ENCODE data around the gene PRKAG3. TPM values are rescaled to one million over a fixed set of nuclear protein-coding genes. Genes with fewer than 3 reads are reported as not detected.

PRKAG3 gene
- polyA plus RNA-seq, 1 of the 3 experiments (the other 2 are of a cell fraction), result not detected

DNA sequence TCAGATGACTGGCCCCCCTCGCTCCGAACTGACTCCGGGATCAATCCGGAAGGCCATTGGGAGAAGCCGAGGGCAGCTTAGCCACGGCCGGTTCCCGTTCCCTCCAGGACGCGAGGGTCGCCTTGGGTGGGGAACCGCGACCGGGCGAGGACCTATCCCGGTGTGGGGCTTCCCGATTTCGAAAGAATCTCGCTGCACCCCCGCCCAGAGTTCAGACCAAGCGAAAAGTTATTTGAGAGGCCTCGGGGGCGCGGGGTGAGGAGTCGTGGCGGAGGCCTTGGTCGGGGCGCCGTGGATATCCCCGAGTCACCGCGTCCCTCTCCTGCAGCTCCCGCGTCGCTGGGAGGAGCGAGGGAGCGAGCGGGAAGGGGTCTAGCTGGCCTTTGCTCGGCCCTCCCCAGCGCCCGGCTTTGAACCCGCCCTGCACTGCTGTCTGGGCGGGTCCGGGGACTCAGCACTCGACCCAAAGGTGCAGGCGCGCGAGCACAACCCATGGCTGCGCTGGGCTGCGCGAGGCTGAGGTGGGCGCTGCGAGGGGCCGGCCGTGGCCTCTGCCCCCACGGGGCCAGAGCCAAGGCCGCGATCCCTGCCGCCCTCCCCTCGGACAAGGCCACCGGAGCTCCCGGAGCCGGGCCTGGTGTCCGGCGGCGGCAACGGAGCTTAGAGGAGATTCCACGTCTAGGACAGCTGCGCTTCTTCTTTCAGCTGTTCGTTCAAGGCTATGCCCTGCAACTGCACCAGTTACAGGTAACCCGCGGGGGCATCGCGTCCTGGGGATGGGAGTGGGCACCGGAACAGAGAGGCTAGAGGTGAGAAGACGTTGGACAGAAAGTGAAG is 49.7 kb downstream of the PRKAG3 start, which contains the start of gene CYP27A1:
TSS of gene CYP27A1 (plus strand) at position 457 of the 837 bp plus-strand sequence. CDS start at position 493, 36 bp downstream.
- no peaks in the 10 kb centered on the region for H4K20me1 ChIP-seq (ENCODE audit: insufficient read depth)
- no peak within 1 kb of the TSS for H3K4me3 ChIP-seq (ENCODE audit: low read depth in 2 of 2, low read length in 1 of 2)
- H3F3A ChIP-seq (replicated peaks; ENCODE audit: insufficient read depth), result no peaks in the 10 kb centered on the region
- no peaks in the 10 kb centered on the region for H3K9me2 ChIP-seq
- no peak within 1 kb of the TSS for H3K4me2 ChIP-seq
- DNase-seq, result peak; percentile 37
- no peak within 1 kb of the TSS for H2AFZ ChIP-seq (ENCODE audit: low read depth)
- no peaks in the 10 kb centered on the region; a peak in 1 of 4 replicates for H3K4me1 ChIP-seq (ENCODE audit: control insufficient read depth in 1 of 2, insufficient read depth in 2 of 2, low read depth in 1 of 2, low read length in 1 of 2)
- no peaks in the 10 kb centered on the region for H3K36me3 ChIP-seq (replicated peaks in 1 of 2; ENCODE audit: control insufficient read depth in 1 of 2, insufficient read depth in 2 of 2, low read length in 1 of 2)
- CTCF ChIA-PET, result no interaction called here
- H3K27me3 ChIP-seq (ENCODE audit: insufficient read depth), result no peaks in the 10 kb centered on the region
- no peak within 1 kb of the TSS for H3K9ac ChIP-seq
- no peak within 1 kb of the TSS for H3K27ac ChIP-seq (ENCODE audit: low read depth in 2 of 2, low read length in 1 of 2)
- 75% methylated on average over 34 of the region's 76 CpGs for WGBS (ENCODE audit: low lambda C conversion rate)
- no peak for TF ChIP-seq JUND (IDR thresholded peaks at IDR 0.05)
- no peak for TF ChIP-seq FOXJ3 (CRISPR knock-in tag; IDR thresholded peaks at IDR 0.05)
- TF ChIP-seq, protein P1, sequence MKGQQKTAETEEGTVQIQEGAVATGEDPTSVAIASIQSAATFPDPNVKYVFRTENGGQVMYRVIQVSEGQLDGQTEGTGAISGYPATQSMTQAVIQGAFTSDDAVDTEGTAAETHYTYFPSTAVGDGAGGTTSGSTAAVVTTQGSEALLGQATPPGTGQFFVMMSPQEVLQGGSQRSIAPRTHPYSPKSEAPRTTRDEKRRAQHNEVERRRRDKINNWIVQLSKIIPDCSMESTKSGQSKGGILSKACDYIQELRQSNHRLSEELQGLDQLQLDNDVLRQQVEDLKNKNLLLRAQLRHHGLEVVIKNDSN (IDR thresholded peaks at IDR 0.05; ENCODE audit: borderline replicate concordance, low read depth), result no peak
- no peak for TF ChIP-seq GATA2 (CRISPR knock-in tag; IDR thresholded peaks at IDR 0.05)
- H3K9me3 ChIP-seq, result no peaks in the 10 kb centered on the region
- POLR2A ChIA-PET, result no interaction called here
- H3K79me2 ChIP-seq (ENCODE audit: insufficient read depth), result no peaks in the 10 kb centered on the region

DNA sequence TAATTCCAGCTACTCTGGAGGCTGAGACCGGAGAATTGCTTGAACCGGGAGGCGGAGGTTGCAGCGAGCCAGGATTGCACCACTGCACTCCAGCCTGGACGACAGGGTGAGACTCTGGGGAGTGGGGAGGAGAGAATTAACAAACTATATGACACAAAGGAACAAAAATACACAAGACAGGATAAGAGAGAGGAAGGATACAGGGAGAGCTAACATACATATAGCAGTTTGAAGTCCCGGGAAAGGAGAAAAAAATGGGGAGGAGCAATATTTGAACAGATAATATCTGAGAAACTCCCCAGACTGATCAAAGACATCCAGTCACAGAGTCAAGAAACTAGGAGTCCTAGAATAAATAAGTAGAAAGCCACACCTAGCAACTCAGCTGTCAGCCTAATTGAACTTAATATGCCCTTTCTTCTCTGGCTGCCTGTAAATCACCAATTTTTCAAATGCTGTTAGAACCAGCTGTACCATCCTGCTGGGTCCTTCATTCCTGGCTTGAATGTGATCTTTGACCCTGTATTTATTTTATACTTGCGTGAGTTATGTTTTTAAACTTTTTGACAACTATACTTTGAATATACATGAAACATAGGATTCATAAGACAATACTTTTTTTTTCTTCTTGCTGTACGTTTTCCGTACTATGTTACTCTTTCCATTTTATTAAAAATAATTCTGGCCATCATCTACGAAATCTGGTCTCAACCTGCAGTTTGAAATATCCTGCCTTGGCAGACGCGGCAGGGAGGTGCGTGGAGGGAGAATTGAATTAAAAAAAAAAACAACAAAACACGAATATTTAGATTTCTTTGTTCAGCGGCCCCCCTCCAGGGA is 50.5 kb downstream of the PRKAG3 start:
- H4K20me1 ChIP-seq (ENCODE audit: insufficient read depth), result no peaks in the 10 kb centered on the region
- H3K4me3 ChIP-seq (ENCODE audit: low read depth in 2 of 2, low read length in 1 of 2), result no peak overlapping the region
- no peak overlapping the region for H2AFZ ChIP-seq (ENCODE audit: low read depth)
- DNase-seq, result no peak
- no peak overlapping the region for H3K27ac ChIP-seq (ENCODE audit: low read depth in 2 of 2, low read length in 1 of 2)
- ChIA-PET POLR2A (no interaction called here), CTCF (no interaction called here)
- no peaks in the 10 kb centered on the region for H3F3A ChIP-seq (replicated peaks; ENCODE audit: insufficient read depth)
- H3K4me1 ChIP-seq (ENCODE audit: control insufficient read depth in 1 of 2, insufficient read depth in 2 of 2, low read depth in 1 of 2, low read length in 1 of 2), result no peaks in the 10 kb centered on the region; a peak in 1 of 4 replicates
- H3K9ac ChIP-seq, result no peak overlapping the region
- TF ChIP-seq NRF1 (IDR thresholded peaks at IDR 0.05; ENCODE audit: low read depth, low read length), result no peak
- TF ChIP-seq MAX (IDR thresholded peaks at IDR 0.05; ENCODE audit: low read depth), result no peak
- TF ChIP-seq REST (IDR thresholded peaks at IDR 0.05; ENCODE audit: low read depth, low read length), result no peak
- TF ChIP-seq, protein P2, sequence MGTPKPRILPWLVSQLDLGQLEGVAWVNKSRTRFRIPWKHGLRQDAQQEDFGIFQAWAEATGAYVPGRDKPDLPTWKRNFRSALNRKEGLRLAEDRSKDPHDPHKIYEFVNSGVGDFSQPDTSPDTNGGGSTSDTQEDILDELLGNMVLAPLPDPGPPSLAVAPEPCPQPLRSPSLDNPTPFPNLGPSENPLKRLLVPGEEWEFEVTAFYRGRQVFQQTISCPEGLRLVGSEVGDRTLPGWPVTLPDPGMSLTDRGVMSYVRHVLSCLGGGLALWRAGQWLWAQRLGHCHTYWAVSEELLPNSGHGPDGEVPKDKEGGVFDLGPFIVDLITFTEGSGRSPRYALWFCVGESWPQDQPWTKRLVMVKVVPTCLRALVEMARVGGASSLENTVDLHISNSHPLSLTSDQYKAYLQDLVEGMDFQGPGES (IDR thresholded peaks at IDR 0.05; ENCODE audit: low read depth, low read length), result no peak
- TF ChIP-seq JUND (IDR thresholded peaks at IDR 0.05), result no peak
- no peak for TF ChIP-seq GATA2 (CRISPR knock-in tag; IDR thresholded peaks at IDR 0.05)
- TF ChIP-seq RFX5 (IDR thresholded peaks at IDR 0.05; ENCODE audit: low read length), result no peak
- no peak for TF ChIP-seq RCOR1 (IDR thresholded peaks at IDR 0.05; ENCODE audit: low read length)
- TF ChIP-seq, protein P3, sequence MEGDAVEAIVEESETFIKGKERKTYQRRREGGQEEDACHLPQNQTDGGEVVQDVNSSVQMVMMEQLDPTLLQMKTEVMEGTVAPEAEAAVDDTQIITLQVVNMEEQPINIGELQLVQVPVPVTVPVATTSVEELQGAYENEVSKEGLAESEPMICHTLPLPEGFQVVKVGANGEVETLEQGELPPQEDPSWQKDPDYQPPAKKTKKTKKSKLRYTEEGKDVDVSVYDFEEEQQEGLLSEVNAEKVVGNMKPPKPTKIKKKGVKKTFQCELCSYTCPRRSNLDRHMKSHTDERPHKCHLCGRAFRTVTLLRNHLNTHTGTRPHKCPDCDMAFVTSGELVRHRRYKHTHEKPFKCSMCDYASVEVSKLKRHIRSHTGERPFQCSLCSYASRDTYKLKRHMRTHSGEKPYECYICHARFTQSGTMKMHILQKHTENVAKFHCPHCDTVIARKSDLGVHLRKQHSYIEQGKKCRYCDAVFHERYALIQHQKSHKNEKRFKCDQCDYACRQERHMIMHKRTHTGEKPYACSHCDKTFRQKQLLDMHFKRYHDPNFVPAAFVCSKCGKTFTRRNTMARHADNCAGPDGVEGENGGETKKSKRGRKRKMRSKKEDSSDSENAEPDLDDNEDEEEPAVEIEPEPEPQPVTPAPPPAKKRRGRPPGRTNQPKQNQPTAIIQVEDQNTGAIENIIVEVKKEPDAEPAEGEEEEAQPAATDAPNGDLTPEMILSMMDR (IDR thresholded peaks at IDR 0.05), result no peak
- no peak for TF ChIP-seq YY1 (IDR thresholded peaks at IDR 0.05; ENCODE audit: low read depth)
- TF ChIP-seq SMC3 (IDR thresholded peaks at IDR 0.05; ENCODE audit: low read depth, low read length), result no peak
- TF ChIP-seq, protein P1 (IDR thresholded peaks at IDR 0.05; ENCODE audit: borderline replicate concordance, low read depth), result no peak
- no peak for TF ChIP-seq EP300 (IDR thresholded peaks at IDR 0.05; ENCODE audit: borderline replicate concordance in 1 of 2, low read depth in 1 of 2, low read length in 1 of 2)
- TF ChIP-seq FOXM1 (IDR thresholded peaks at IDR 0.05; ENCODE audit: low read depth), result no peak
- WGBS (ENCODE audit: low lambda C conversion rate), result 72% methylated on average over 15 of the region's 15 CpGs
- H3K4me2 ChIP-seq, result no peak overlapping the region
- peaks cover 0 to 7% of the 10 kb centered on the region in 2 experiments for H3K36me3 ChIP-seq (replicated peaks in 1 of 2; ENCODE audit: control insufficient read depth in 1 of 2, insufficient read depth in 2 of 2, low read length in 1 of 2)
- H3K27me3 ChIP-seq (ENCODE audit: insufficient read depth), result no peaks in the 10 kb centered on the region
- H3K9me2 ChIP-seq, result no peaks in the 10 kb centered on the region
- no peaks in the 10 kb centered on the region for H3K9me3 ChIP-seq
- no peaks in the 10 kb centered on the region for H3K79me2 ChIP-seq (ENCODE audit: insufficient read depth)

Data from SK-N-SH (cell line).